GM18873 (cell line): Measurements from ENCODE around the gene SLC17A3.

Experiments used
- ATAC-seq: cut with Tn5 transposase; IDR thresholded peaks from one replicate; pipeline ENCODE4 v1.9.1; 2021; ENCODE audit warnings: mild to moderate bottlenecking, moderate library complexity, moderate number of reproducible peaks; ENCODE audit not compliant: unreplicated experiment, low FRiP score

Gene SLC17A3

DNA sequence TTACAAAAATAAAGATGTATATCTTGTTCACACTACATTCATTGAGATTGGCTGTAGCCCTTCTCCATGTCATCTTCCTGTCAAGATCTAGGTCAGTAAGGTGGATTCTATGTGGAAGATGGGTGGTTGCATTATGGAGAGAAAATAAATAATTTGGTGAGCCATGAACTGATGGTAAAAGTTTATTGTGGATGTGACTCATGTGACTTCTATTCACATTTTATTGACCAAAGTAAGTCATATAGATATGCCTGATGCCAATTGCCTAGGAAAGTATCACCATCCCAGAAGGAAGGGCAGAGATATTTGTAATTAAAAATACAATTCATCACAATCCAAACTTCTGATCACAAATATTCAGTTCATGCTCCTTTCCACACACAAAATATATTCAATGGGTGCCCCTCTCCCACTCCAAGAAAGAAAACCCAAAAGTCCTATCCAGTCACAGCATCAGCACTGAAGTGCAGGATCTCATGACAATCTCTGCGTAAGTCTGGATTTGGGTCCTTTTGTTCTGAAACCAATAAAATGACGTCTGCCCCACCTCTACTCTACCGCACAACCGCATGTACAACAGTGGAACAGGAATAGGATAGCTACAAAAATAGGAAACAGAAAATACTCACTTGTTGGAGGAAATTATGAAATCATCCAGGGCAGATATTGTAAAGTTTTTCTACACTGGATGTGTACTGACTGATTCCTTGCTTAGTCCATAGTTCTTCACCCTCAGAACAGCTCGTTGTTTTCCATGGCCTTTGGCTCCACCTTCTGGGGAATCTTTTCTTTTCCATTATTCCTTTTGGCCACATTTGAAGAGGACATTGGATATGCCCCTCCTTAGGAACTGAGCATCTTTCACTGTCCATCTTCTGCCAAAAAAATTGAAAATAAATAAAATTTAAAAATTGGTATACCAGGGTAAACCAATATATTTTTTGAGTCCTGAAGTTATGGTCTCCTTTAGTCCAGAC, 16.1 kb upstream of the SLC17A3 start:
- ATAC-seq: no peak

DNA sequence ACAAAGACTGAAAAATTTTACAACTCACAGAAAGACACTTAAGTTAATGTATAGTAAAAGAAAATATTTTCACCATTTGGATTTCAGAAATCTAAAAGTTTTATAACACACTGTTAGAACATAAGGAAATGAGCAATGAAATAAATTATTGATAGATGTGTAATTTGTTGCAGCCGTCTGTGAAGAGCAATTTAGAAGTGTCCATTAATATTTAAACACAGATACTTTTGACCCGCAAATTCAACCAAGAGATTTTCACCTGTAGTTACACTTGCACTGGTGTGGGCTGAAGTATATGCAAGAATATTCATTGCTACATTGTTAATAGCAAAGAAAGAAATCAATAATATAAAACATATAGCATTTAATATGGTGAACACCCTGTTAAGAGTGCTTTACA, 14.6 kb upstream of the SLC17A3 start:
- no peak for ATAC-seq

DNA sequence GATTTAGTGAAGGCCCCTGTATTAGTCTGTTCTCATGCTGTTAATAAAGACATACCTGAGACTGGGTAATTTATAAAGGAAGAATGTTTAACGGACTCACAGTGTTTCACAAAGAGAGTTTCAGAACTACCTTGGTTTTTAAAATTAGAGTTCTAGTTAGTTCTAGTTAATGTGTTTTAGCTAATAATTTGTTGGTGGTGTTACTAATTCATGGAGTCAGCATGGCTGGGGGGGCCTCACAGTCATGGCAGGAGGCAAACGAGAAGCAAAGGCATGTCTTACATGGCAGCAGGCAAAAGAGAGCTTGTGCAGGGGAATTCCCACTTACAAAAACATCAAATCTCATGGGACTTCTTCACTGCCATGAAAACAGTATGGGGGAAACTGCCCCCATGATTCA, 12.0 kb upstream of the SLC17A3 start:
- no peak for ATAC-seq

DNA sequence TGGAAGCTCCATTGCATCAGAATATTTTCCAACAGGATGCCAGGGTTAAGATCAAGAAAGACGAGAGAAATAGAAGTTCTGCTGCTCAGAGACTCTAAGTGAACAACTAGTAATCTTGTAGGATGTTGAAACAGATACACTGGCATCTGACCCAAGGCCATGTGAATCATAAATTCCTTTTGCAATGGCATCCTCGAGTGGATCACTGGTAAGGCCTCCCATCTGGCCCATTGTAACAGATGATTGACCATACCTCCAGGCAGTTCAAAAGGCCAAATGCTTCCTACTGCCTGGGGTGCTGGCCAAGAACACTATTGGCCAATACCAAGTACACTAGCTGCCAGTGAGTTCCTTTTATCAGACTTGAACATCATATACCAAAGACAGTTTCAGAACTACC, 9.9 kb upstream of the SLC17A3 start:
- no peak for ATAC-seq

DNA sequence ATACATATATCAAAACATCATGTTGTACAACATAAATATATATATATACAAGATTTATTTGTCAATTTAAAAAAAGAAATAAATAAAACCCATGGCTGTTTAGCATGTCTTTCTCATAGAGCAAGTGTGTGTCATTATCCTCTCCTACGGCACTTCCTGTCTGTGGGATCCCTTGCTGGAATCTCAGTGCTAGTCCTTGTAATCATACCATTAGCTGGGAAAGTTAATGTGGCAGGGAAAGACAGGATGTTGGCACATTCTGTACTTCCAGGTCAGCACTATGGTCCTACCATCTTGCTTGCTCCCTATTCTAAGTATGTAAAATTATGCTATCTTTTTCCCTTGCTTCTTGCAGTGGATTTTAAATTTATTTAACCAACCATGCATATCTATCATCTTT, 9.5 kb upstream of the SLC17A3 start:
- ATAC-seq: no peak

DNA sequence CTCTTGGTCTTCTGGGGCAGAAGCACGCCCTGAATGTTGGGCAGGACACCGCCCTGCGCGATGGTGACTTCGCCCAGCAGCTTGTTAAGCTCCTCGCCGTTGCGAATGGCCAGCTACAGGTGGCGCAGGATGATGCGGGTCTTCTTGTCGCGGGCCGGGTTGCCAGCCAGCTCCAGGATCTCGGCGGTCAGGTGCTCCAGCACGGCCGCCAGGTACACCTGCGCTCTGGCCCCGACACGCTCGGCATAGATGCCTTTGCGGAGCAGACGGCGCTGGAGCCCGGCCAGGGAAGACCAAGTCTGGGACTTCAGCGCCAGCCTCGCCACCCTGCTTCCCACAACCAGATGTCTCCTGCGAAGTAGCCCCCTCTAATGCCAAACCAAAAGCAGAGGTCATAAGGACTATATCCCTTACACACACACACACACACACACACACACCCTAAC, 8.0 kb upstream of the SLC17A3 start:
- ATAC-seq: no peak

DNA sequence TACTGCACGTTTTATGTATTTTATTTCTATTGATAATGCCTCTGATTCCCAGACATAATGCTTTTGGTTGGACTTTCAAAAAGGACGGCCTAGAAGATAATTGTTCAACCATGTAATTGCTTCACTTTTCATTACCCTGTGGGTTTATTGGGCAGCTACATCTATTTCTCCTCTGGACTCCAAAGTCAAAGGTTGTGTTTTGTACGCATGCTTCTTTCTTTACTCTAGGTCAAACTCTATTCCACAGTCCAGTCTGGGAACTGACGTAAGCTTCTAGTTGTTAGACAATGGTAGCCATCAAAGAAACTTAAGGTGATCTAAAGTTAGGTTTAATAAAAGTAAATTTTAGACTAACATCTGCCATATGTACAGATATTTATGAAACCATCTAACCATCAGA, 6.6 kb upstream of the SLC17A3 start:
- ATAC-seq: no peak

DNA sequence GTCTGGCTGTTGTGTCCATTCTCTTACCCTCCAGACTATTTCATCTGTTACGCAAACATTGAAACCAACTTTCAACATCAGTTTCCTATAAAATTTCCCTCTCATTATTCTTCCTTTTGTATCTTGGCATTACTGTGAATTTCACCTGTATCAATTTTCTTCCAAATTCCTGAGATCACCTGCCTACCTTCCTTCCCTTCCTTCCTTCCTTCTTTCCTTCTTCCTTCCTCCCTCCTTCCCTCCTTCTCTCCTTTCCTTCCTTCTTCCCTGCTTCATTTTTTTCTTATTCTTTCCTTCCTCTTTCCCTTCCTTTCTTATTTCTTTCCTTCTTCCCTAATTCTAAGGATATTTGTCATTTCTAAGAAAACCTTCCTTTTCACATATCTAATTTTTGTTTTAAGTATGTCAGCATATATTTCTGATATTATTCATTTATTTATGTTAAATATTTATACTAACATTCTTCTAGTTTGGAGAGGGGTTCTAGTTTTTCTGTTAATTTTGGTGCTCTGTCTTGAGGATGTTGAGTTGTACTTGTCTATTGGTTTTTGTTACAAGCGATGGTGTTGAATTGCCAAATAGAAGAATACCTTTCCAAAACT, 4.8 kb upstream of the SLC17A3 start:
- ATAC-seq: no peak

DNA sequence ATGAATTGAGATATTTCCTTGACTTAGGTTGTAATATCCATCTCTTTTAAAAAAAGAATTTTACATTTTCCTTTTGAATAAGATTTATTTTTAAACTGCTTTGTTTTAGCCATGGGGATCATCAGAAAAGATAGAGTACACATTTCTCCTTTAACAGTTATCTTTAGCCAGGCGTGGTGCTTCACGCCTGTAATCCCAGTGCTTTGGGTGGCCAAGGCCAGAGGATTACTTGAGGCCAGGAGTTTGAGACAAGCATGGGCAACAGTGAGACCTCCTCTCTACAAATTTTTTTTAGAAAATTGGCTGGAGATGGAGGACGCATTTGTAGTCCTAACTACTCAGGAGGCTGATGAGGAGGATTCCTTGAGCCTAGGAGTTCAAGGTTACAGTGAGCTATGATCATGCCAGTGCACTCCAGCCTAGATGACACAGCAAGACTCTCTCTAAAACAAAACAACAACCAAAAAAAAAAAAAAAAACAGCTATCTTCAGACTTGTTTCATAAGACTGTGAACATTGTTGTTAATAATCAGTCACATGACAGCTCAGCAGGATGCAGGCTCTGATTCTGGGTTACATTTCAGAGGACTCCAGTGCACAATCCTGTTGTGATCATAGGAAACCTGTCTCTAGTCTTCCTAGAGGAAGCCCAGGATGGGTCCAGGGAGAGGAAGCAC, 2.0 kb upstream of the SLC17A3 start:
- no peak for ATAC-seq

DNA sequence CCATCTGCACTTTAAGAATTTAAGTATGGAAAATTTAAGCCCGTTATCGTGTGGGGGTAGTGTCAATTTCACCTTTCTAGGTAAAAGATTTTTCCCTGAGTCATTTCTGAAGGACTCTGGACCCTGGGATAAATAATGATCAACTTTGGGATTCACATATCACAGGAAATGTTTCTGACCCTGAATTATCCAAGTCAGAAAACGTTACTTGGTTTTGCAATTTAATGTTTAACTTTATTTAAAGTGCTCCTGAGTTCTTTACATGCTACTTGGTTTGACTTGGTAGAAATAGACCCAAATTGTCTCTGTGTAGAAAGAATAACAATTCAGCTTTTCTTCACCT, 1.5 kb upstream of the SLC17A3 start:
- ATAC-seq: no peak

DNA sequence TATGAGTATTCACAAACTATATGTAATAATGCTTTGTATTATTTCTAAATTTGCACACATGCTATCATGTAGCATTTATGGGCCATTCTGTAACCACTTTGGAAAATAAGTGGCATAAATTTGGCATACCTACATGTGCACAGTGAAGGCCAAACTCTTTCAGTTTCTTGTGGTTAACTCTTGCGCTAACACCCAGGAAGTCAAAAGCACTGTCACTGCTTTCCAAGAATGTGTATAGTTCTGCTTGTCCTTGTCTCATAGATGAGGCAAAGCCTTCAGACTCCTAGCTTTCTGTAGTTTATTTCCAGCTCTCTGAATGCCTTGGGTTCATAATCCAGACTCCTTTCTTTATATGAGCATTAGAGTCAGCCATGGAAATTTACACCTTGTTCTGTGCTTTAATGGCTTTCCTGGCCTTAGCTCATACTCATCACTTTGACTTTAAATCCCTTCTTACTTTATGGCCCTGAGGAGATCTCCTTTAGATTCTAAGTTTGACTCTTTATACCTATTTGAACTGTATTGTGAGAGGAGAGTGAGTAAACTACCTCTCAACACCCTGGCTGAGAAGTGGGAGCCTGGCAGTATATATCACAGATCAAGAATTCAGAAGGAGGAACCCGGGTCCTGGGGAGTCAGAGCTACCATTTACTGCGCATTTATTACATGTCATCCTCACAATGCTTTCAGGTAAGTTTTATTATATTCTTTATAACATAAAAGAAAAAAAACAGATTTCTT, 949 bp upstream of the SLC17A3 start:
- no peak for ATAC-seq

DNA sequence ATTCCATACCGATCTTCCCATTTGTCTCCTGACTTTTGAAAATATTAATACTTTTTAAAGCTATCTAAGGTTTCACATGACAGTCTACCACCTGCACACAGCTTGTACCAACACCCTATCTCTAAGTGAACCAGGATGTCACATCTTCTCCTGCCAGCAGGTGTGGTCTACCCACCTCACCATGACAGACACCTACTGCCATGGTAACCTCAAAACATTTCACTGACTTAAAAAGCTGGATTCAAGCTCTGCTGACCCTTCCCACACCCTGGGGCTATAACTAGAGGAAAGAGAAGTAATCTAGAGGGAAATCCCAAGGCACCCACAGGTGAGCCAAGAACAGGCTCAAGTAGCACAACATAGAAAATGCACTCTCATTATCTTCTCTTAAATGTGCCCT, 1.2 kb downstream of the SLC17A3 start:
- ATAC-seq: no peak

DNA sequence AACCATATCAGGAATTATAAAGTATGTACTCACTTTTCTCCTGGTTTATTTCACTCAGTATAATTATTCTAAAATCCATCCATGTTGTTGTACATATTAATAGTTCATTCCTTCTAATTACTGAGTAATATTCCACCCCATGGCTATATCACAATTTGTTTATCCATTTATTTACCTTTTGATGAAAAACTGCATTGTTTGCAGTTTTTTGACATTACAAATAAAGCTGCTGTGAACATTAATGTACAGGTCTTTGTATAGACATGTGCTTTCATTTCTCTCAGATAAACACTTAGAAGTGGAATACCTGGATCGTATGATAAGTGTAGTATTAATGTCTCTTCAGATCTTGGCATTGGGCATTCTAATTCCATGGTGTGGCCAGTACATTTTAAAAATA, 4.2 kb downstream of the SLC17A3 start:
- ATAC-seq: no peak

DNA sequence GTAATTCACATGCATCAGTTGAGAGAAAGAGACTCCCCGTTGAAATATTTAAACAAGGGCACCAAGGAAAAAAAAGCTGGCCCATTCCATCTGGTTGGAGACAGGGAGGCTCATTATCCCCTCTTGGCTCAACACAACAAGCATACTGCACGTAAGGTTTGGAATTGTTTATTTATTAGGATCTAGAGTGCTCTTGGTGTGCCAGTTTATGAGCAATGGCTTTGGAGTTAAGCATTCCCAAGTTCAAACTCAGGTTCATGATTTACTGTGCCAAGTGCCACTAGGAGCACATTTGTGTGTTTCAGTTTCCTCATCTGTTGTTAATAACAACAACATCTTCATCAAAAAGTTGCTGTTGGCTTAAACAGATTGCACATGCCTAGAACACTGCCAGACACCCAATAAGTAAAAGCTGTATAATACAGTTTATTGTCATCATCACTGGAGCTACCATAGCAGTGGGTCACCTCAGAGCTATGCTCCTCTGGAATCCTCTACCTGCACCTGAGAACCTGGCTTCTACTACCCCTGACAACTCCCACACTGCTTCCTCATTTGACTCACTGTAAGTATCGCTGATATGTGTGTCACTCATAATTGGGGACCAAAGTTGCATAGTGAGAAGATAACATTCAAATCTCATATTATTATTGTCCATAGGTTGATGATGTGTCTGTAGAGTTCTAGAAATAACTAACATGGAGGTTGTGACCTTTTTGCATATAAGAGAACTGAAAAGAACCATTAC, 5.4 kb downstream of the SLC17A3 start:
- no peak for ATAC-seq

DNA sequence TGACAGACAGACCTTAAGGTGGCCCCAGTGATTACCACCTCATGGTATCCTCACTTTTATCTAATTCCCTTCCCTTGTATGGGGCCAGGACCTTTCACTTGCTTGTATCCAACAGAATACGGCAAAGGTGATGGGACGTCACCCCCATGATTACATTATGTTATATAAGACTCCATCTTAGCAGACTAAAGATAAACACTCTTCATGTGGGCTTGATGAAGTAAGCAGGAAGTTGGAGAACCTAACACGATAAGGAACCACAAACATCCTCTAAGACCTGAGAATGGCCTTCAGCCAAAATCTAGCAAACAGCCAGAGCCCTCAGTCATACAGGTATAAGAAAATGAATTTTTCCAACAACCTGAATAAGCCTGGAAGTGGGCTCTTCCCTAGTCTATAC, 8.0 kb downstream of the SLC17A3 start:
- no peak for ATAC-seq

DNA sequence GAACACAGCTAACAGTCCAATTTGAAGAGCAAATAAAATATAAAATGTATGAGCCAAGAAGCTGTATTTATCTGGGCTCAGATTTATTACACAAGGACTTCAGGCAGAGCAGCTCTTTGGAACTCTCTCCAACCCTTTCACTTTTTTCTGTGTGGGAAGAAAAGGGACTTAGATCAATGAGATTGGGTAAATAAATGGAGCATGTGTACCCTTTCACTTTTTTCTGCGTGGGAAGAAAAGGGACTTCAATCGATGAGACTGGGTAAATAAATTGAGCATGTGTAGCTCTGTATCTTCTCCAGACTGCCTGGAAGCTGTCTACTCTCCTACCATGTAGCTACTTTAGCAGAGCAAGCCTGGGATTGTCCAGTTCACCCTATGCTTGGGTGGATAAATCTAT, 10.7 kb downstream of the SLC17A3 start:
- no peak for ATAC-seq

DNA sequence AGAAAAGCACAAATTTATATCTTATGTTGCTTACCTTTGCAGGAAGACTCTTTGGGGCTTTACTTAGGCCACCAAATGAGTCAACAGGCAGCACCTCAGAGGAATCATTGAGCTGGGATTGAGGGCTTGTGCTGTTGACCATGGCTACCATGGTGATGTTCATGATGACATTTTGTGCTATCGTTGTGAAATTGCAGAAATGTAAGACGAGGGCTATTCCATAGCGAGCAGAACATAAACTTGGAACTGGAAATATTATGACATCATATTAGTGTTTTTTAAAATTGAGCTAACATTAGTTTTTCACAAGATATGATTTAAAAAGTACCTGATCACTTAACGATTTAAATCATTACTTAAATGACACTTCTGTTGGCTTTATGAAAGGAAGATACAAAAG, 11.8 kb downstream of the SLC17A3 start:
- ATAC-seq: no peak

DNA sequence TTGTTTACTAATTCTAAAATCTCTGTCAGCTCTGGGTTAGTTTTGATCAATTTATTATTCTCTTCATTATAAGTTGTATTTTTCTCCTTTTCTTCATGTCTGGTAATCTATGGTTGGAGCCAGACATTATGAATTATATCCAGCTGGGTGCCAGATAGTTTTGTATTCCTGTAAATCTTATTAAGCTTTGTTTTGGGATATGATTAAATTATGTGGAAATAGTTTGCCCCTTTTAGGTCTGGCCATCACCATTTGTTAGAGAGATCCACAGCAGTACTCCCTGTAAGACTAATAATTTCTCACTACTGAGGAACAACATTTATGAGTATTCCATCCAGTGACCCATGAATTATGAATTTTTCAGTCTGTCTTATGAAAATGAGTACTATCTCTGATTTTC, 21.3 kb downstream of the SLC17A3 start:
- ATAC-seq: no peak

DNA sequence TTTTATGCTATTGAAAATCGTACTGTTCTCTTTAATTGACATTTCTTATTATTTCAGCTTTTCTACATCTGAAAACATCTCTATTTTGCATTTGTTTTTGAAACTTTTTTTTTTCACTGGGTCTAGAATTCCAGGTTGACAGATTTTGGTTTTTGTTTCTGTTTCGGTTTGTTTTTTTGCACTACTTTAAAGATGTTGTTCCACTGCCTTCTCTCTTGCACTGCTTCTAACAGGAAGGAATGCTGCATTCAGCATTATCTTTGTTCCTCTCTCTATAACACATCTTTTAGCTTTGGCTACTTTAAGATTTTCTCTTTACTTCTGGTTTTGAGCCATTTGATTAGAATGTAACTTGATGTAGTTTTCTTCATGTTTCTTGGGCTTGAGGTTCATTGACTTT, 22.1 kb downstream of the SLC17A3 start:
- no peak for ATAC-seq

DNA sequence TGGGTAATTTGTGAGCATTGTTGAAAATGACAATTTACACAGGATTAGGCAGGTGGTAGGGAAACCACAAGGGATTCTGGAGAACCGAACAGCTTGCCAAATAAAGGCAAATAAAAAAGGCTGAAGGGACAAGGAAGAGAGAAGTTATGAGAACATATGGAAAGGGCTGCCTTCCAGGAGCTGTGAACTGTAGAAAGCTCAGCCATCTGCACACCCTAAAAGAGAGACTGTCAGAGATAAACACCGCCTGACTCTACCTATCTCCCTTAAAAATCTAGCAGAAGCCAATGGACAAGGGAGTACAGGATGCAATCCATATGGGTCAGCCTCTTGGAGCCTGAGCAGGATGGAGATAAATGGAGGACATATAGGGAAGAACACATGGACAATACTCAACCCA, 29.5 kb downstream of the SLC17A3 start:
- ATAC-seq: no peak
